RWPE1 (cell line): ENCODE measurements around the gene NFATC1.

ENCODE experiments used
- CTCF ChIA-PET: fragments of 350-600 bp; sonication (Branson Sonifier 250); formaldehyde crosslinking; extraction: SDS; loops from one replicate; lab custom pipeline; 2021; lab: Yijun Ruan, JAX
- POLR2A ChIA-PET: fragments of 400-600 bp; formaldehyde crosslinking; extraction: SDS; loops from one replicate; lab custom pipeline; 2020; ENCODE audit warnings: antibody characterized with exemption; ENCODE audit not compliant: low non-redundant PET; lab: Yijun Ruan, JAX
- DNase-seq: peaks from one replicate; pipeline ENCODE4 v3.0.0; 2012; ENCODE audit warnings: low spot score
- H3K27ac ChIP-seq: fragments of 450-650 bp; 2 replicates; pipeline ENCODE4 v1.5.1; 2017
- TF ChIP-seq, protein P1 (sequence below): fragments of 450-650 bp; conservative IDR thresholded peaks from 2 replicates; pipeline ENCODE4 v1.5.1; 2017; ENCODE audit warnings: low read depth, mild to moderate bottlenecking

Gene NFATC1

GRCh38 chr18:79438898-79439627 lies 43.3 kb downstream of the NFATC1 start:
- peak overlapping the region; percentile 60 for H3K27ac ChIP-seq
- DNase-seq: no peak
- ChIA-PET POLR2A (no interaction called here), CTCF (interaction anchor here (0.6 kb wide), 1 partner anchor 13 kb away, joined by 3 read pairs; no protein-coding TSS in a partner anchor)
- TF ChIP-seq, protein P1, sequence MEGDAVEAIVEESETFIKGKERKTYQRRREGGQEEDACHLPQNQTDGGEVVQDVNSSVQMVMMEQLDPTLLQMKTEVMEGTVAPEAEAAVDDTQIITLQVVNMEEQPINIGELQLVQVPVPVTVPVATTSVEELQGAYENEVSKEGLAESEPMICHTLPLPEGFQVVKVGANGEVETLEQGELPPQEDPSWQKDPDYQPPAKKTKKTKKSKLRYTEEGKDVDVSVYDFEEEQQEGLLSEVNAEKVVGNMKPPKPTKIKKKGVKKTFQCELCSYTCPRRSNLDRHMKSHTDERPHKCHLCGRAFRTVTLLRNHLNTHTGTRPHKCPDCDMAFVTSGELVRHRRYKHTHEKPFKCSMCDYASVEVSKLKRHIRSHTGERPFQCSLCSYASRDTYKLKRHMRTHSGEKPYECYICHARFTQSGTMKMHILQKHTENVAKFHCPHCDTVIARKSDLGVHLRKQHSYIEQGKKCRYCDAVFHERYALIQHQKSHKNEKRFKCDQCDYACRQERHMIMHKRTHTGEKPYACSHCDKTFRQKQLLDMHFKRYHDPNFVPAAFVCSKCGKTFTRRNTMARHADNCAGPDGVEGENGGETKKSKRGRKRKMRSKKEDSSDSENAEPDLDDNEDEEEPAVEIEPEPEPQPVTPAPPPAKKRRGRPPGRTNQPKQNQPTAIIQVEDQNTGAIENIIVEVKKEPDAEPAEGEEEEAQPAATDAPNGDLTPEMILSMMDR: no peak

DNA sequence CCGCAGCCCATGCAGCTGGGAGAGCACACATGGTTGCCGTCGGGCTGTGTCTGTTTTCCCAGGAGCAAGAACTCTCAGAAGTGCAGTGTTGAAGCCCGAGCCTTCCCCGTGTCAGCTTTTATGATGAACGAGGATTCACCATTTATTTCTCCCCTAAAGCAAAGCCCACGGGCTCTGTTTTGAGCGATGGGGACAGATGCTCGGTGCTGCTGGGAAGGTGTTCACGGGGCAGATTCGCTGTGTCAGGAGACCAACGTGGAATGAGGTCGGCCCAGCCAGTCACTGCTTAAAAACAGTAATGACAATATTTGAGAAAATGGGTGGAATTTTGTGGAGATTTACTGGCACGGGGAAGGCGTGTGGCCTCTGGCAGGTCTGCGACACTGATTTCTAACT lies 43.9 kb downstream of the NFATC1 start:
- peak overlapping the region; percentile 60 for H3K27ac ChIP-seq
- TF ChIP-seq, protein P1: no peak
- ChIA-PET POLR2A (no interaction called here), CTCF (no interaction called here)
- no peak for DNase-seq

DNA sequence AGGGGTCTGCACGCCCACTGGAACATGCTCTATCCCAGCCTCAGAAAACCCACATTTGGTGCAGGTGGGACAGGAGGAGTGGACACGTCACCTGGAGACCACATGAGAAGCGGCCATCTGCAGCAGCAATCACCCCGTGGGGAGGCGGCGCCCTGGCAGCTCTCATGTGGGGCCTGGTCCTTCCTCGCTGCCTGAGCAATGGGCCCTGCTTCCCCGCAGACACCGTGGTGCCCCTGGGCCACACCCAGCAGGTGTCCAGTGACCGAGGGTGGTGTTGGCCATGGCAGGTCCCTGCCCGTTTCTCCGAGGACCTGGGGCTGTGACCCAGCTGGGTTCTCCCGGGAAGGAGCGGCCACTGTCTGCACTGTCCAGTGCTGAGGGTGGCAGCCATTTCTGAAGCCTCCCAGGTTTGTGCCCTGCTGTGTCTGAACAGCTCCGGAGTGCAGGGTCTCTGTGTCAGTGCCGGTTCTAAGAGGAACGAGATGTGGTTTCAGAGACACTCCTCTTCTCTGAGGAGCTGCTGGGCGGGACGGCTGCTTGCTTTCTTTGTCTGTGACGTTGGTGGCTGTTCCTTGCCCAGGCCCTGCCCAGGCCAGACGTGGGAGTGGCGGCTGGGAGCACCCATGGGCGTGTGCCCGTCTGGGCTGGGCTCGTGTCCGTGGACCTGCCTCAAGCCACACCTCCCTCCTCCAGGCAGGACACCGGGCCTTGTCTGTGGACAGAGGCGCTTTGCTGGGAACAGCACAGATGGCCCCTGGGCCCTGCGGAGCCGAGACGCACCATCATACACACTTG lies 44.8 kb downstream of the NFATC1 start:
- TF ChIP-seq, protein P1: no peak
- ChIA-PET POLR2A (no interaction called here), CTCF (interaction anchor here (0.6 to 1.0 kb wide), 2 partner anchors 9 to 16 kb away, joined by 3 to 4 read pairs; no protein-coding TSS in a partner anchor)
- no peak for DNase-seq
- H3K27ac ChIP-seq: peak overlapping the region; percentile 60

DNA sequence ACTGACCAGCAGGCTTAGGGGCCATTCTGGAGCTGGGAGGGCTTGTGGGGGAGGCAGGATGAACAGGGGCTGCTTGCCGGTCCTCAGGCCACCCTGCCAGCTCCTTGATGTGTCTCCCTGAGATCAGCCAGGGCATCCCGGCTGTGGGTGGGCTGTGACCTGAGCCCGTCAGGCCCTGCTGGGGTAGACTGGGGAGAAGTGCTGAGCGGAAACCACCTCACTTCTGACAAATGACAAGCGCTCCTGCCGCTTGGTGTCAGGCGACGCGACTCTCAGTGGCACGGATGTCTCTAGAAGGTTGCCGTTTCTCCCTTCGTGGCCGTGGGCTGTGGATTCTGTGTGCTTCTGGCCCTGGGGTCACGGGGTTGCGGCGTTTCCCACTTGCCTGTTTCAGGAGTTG lies 45.7 kb downstream of the NFATC1 start:
- ChIA-PET CTCF (interaction anchor here (1.0 kb wide), 1 partner anchor 8 kb away, joined by 3 read pairs; no protein-coding TSS in a partner anchor), POLR2A (no interaction called here)
- DNase-seq: no peak
- TF ChIP-seq, protein P1: no peak
- peak overlapping the region; percentile 60; the same call in 1 of the 2 replicates for H3K27ac ChIP-seq

DNA sequence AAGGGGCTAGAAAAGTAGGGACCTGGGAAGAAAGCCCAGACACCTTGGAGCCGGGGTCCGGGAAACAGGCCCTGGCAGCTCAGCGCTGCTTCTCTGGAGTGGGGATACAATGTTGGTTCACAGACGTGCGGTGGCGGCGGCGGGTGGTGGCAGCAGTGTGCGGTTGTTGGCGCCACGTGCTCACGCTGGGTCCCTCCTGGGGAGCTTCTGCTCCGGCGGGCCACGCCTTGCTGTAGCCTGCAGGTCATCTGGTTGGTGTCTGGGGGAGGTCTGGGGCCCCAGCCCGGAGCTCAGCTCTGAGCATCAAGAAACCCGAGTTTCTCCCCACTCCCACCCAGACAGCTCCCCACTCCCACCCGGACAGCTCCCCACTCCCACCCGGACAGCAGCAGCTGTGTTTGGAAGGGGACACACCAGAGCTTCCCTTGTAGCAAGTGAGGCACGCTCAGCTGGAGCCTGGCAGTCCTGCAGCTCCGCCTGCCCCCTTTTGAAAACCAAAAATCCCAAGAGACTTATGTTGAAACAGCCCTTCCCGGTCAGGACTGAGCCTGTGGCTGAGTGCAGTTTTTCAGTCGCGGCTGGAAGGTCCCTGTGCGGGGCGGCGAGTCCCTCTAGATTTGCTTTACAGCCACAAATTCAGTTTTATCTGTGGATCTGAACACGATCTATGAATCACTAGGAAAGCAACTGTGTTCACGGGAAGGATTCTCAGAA lies 46.9 kb downstream of the NFATC1 start:
- no peak for DNase-seq
- POLR2A ChIA-PET: no interaction called here
- CTCF ChIA-PET: no interaction called here
- 0 out of 2 replicates have a peak overlapping the region, but pooled peaks have one; percentile 2 for H3K27ac ChIP-seq
- TF ChIP-seq, protein P1: no peak

DNA sequence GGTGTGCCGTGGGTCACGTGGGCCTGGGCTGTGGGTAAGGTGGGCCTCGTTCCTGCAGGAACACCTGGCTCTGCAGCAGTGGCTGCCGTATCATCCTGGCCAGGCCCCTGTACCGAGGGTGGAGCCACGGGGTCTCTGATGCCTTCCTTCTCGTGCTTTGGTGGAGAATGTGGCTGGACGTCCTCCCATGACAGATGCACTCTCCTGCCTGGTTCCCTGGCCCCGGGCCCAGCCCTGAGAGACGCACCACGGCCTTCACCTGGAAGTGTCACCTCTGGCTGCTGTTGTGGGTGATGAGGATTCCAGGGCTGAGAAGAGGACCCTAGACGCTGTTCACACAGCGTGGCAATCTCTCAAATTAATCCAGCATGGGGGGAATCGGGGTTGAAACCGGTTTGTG lies 49.5 kb downstream of the NFATC1 start:
- H3K27ac ChIP-seq: peak overlapping the region; percentile 0; the same call in 1 of the 2 replicates
- CTCF ChIA-PET: no interaction called here
- DNase-seq: no peak
- POLR2A ChIA-PET: no interaction called here
- TF ChIP-seq, protein P1: no peak
